Activated T-helper 9 cell treated with anti-CD3 and anti-CD28 coated beads, Interleukin-2, amount 50 U/mL, for 16 hours (primary cell): ENCODE measurements around the gene RNF181.
"Not testable (repeated sequence)": the region's sequence is repeated elsewhere in the genome, so short reads cannot be mapped to it uniquely, and the experiment has no call there.

Experiments used
- DNase-seq: peaks from one replicate; pipeline ENCODE4 v3.0.0-alpha.2; 2020; ENCODE audit warnings: low read depth

RNF181 gene

GRCh38 chr2:85614757-85615156 lies 19.2 kb downstream of the RNF181 start:
- not testable (repeated sequence) for DNase-seq

- DNase-seq, result no peak
These were observed 19.8 kb downstream of the RNF181 start for GRCh38 chr2:85615413-85615728.

- DNase-seq, result not testable (repeated sequence)
These were observed 22.2 kb downstream of the RNF181 start for GRCh38 chr2:85617723-85618122.

GRCh38 chr2:85619617-85620016 lies 24.1 kb downstream of the RNF181 start:
- DNase-seq, result no peak

- DNase-seq, result no peak
These were observed 25.8 kb downstream of the RNF181 start for GRCh38 chr2:85621338-85621737.

- DNase-seq, result no peak
These were observed 28.4 kb downstream of the RNF181 start for GRCh38 chr2:85623991-85624390.

GRCh38 chr2:85628658-85629057 lies 33.1 kb downstream of the RNF181 start:
- DNase-seq, result no peak

GRCh38 chr2:85631316-85631715 lies 35.8 kb downstream of the RNF181 start:
- DNase-seq, result no peak

- no peak for DNase-seq
These were observed 39.5 kb downstream of the RNF181 start for GRCh38 chr2:85635011-85635410.

- no peak for DNase-seq
These were observed 40.1 kb downstream of the RNF181 start for GRCh38 chr2:85635636-85636035.

- no peak for DNase-seq
These were observed 47.2 kb downstream of the RNF181 start for GRCh38 chr2:85642725-85643124.

GRCh38 chr2:85644909-85645308 lies 49.4 kb downstream of the RNF181 start:
- no peak for DNase-seq

GRCh38 chr2:85646166-85646565 lies 50.6 kb downstream of the RNF181 start:
- DNase-seq, result no peak
